ENCODE results near the gene U2AF1L4.
"Not testable (repeated sequence)": the region's sequence is repeated elsewhere in the genome, so short reads cannot be mapped to it uniquely, and the experiment has no call there.

The U2AF1L4 gene

DNA sequence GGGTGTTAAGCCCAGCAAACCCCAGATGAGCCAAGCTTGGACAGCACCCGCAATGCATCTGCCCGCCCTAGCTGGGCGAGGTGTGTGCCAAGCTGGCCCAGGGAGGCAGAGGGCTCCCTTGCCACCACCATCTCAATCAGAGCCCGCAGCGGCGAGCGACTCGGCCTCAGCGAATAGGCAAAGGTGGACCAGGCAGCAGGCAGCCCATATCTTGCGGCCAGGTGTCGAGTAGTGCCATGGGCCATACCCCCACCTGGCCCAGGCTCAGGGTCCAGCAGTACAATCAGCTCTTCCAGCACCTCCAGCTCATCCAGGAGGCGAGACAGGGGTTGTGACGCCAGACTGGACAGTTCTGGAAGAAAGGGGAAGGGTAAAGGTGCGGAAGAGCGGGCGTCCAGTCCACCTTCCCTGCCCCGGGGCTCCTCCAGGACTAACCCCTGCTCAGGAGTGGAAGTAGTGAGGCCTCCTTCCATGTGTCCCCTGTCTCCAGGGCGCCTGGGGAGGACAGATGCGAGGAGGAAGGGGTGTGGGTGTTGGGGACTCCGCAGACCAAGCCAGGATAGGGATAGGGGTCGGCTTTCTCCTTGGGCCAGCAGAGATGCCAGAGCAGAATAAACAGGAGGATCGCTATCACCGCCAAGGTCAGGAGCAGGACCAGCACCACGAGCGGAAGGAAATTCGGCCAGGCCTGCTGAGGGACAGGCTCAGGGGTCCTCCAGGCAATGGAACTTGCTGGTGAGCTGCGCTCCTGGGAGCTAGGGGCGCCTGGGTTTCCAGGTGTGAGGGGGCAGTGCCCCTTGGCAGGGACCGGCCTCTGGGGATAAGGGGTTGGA lies 5.7 kb downstream of the U2AF1L4 start:
- no peak for DNase-seq

DNA sequence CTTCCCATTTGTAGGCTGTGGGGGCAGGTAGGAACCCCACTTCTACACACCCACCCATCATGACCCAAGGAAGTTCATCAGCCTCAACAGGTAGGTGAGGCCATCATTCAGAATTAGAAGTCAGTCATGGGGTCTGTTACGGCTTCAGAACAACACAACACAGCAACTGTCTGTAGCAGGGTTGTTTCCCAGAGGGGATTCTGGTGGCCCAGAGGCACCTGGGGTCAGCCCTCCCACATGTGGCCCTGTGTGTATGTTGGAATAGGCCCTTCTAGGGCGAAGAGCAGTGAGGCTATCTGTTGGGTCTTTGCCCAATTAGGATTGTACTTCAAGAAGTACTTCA lies 6.4 kb downstream of the U2AF1L4 start:
- no peak for DNase-seq

DNA sequence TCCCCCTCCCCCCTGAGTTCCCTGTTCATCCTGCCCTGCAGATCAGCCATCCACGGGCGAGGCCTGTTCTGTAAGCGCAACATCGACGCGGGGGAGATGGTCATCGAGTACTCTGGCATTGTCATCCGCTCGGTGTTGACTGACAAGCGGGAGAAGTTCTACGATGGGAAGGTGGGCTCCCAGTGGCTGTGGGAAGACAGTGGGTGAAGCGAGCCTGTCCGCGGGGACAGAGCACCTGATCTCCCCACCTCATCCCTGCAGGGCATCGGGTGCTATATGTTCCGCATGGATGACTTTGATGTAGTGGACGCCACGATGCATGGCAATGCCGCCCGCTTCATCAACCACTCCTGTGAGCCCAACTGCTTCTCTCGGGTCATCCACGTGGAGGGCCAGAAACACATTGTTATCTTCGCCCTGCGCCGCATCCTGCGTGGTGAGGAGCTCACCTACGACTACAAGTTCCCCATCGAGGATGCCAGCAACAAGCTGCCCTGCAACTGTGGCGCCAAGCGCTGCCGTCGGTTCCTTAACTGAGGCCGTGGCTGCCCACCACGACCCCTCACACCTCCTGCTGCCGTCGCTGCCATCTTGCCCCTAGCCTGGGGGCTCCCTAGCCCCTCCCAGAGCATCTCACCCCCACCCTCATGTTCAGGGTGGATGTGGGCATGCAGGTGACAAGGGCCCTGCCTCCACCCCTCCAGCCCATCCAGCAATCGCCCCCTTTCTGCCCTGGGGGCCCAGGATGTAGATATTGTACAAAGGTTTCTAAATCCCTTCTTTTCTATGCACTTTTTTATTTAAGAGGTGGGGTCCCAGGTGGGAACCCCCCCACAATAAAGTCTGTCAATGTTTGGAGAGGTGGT lies 7.0 kb downstream of the U2AF1L4 start:
- no peak for DNase-seq

DNA sequence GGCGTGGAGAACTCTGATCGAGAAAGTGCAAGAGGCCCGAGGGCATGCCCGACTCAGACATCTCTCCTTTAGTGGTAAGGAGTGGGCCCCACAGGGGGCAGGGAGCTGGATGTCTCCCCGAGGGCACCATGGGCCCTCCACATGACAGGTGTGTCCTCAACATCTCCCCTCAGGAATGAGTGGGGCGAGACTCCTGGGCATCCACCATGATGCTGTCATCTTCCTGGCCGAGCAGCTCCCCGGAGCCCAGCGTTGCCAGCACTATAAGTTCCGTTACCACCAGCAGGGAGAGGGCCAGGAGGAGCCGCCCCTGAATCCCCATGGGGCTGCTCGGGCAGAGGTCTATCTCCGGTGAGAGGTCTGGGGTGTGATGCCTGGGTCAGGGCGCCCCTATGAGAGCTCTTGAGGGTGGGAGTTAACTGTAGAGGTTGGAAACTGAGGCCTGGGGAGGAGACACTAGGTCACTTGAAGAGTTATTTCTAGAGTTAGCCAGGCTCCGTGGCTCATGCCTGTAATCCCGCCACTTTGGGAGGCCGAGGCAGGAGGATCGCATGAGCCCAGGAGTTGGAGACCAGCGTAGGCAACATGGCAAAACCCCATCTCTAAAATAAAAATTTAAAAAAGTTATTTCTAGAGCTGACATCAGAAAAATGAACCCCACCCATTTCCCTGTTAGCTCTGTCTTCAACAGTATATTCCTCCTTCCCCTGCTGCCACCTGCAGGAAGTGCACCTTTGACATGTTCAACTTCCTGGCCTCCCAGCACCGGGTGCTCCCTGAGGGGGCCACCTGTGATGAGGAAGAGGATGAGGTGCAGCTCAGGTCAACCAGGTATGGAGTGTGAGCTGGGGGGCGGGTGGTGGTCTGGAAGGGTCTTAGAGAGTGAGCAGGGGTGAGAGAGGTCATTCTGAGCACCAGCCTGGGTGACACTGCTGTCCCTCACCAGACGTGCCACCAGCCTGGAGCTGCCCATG lies 8.0 kb downstream of the U2AF1L4 start:
- no peak for DNase-seq

DNA sequence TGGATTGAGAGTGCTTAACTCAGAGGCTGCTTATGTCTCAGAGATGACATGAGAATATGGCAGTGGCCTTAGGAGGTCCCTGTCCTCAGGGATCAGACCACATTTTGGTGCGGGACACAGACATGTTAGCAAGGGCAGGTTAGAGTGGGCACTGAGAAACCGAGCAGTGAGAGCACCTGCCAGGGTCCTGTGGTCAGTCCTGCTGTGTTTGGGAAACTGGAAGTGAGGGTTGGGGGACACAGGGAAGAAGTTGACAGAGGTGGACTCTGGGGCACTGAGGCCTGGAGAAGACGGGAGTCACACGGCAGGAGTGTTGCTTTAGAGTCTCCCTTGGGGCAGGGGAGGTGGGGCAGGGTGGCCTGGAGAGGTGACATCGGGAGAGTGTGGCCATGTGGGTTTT lies 10.3 kb downstream of the U2AF1L4 start:
- DNase-seq = no peak

DNA sequence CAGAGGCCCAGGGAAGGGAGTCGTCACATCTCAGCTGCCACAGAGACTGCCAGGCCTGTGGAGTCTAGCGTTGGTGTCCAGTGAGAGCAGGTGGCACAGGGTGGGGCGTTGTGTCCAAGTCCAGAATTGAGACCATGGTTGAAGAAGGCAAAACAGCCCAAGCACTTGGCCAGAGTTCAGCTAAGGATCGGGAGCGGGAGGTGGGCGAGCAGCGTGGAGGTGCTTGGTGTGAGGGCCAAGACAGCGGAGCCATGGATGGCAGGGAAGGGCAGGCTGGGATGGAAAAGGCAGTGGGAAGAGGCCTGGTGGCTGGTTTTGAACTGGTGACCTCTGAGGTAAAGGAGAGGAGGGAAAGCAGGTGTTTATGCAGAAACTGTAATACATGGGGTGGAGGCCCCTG lies 10.9 kb downstream of the U2AF1L4 start:
- DNase-seq = no peak

DNA sequence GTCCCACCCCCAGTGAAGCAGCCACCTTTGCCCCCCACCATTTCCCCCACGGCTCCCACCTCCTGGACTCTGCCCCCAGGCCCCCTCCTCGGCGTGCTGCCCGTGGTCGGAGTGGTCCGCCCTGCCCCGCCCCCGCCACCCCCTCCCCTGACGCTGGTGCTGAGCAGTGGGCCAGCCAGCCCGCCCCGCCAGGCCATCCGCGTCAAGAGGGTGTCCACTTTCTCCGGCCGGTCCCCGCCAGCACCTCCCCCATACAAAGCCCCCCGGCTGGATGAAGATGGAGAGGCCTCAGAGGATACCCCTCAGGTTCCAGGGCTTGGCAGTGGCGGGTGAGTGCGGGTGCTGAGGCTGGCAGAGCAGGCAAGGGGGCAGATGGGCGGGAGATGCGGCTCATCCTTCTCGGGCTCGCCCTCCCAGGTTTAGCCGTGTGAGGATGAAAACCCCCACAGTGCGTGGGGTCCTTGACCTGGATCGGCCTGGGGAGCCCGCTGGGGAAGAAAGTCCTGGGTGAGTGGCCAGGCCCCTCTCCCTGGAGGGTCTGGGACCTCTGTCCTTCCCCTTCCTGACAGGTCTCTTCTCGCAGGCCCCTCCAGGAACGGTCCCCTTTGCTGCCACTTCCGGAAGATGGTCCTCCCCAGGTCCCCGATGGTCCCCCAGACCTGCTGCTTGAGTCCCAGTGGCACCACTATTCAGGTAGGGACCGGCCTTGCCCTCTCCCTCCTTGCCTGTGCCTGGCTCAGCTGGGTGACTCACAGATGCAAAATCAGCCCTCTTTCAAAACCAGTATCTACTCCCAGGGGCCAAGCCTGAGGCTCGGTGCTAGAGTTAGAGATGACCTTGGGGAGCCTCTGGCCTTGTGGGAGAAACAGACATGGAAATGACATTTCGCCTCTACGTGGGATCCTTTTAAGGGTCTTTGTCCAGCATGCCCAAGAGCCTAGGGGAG lies 11.8 kb downstream of the U2AF1L4 start:
- no peak for DNase-seq

DNA sequence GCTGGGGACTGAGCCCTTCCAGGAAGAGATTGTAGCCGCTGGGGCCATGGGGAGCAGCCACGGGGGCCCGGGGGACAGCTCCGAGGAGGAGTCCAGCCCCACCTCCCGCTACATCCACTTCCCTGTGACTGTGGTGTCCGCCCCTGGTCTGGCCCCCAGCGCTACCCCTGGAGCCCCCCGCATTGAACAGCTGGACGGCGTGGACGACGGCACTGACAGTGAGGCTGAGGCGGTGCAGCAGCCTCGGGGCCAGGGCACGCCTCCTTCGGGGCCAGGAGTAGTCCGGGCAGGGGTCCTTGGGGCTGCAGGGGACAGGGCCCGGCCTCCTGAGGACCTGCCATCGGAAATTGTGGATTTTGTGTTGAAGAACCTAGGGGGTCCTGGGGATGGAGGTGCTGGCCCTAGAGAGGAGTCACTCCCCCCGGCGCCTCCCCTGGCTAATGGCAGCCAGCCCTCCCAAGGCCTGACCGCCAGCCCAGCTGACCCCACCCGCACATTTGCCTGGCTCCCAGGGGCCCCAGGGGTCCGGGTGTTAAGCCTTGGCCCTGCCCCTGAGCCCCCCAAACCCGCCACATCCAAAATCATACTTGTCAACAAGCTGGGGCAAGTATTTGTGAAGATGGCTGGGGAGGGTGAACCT lies 12.6 kb downstream of the U2AF1L4 start:
- DNase-seq = no peak

DNA sequence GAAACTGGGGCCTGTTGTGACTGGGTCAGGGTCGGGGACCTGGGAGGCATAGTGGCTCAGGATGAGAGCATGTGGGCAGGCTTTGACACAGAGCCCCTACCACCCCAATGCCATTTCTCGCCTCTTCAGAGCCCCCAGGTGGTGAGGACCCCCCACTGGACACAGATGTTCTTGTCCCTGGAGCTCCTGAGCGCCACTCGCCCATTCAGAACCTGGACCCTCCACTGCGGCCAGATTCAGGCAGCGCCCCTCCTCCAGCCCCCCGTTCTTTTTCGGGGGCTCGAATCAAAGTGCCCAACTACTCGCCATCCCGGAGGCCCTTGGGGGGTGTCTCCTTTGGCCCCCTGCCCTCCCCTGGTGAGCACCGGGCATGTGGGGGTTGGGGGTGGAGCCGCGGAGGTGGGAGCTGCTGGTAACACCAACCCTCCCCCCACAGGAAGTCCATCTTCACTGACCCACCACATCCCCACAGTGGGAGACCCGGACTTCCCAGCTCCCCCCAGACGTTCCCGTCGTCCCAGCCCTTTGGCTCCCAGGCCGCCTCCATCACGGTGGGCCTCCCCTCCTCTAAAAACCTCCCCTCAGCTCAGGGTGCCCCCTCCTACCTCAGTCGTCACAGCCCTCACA lies 13.3 kb downstream of the U2AF1L4 start:
- no peak for DNase-seq

DNA sequence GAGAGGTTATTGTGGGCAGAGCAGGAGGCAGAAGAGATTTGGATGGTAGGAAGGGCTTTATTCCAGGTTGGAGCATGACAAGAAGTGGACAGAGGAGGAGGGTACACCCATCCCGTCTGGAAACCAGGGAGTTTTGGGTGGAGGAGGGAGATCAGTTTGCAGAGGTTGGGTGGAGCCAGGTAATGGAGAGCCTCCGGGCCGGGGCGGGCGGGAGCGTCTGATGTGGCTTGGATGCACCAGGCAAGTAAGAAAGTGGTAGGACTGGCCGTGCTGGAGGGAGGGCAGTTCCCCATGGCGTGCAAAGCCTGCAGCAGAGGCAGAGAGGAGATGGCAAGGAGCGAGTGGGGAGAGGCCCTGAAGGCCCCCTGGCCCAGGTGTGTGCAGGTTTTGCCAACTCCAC lies 13.9 kb downstream of the U2AF1L4 start:
- DNase-seq = no peak

DNA sequence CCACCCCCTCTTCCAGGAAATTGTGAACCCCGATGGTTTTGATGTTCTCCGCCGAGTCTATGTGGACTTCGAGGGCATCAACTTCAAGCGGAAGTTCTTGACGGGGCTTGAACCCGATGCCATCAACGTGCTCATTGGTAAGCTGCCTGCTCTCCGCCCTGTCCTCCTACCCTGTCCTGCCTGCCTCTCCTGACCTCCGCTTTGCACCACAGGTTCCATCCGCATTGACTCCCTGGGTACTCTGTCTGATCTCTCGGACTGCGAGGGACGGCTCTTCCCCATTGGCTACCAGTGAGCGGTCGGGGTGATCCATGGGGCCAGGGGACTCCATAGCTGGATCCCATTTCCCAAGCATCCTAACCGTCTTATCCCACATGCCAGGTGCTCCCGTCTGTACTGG lies 14.9 kb downstream of the U2AF1L4 start:
- DNase-seq = no peak

DNA sequence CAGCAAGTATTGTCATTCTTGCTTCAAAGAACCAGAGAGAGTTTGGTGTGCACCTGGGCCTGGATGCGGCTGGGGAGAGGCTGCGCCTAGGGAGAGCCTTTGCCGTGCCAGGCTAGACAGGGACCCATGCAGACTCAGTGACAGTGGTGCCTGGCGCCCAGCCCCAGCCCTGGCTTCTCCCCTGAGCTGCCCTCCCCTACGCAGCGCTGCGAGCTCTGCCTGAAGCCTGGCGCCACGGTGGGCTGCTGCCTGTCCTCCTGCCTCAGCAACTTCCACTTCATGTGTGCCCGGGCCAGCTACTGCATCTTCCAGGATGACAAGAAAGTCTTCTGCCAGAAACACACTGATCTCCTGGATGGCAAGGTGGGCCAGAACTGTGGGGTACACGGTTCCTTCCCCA lies 15.5 kb downstream of the U2AF1L4 start:
- no peak for DNase-seq

DNA sequence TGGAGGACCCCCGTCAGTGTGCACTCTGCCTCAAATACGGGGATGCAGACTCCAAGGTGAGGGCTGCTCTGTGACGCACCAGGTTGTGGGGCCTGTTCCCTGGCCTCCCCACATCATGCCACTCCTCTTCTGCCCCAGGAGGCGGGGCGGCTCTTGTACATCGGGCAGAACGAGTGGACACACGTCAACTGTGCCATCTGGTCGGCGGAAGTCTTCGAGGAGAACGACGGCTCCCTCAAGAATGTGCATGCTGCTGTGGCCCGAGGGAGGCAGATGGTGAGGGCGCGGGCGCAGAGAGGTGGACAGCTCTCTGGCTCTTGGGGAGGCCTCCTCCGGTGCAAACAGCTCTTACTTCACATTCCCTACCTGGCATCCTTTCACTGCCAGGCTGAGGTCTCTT lies 16.2 kb downstream of the U2AF1L4 start:
- DNase-seq = no peak

DNA sequence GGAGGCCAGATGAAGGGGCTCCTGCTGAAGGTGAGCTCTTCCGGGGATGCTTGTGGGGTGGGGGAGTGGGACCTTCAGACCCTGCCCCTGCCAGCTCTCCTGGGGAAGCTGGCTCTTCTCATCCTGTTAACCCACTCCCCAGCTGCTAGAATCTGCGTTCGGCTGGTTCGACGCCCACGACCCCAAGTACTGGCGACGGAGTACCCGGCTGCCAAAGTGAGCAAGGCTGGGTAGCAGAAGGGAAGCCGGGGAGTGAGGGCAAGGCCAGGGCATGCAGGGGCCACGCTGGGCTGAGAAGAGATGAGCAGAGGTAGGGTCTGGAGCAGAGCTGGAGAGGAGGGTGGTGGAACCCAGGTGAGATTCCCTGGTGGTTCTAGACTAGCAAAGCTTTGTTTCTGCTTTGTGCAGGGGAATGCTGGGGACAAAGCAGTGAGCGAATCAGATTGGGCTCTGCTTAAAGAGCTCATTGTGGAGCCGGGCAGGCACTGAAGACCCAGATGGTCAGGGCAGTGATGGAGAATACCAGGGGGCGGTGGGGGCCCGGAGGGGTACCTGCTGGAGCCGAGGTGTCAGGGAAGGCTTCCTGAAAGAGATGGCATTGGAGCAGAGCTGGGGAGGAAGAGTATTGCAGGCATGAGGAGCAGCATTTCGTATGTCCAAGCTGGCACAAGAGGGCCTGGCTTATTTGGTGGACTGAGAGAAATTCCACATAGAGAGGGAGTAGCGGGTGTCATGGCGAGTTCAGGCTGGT lies 17.1 kb downstream of the U2AF1L4 start:
- DNase-seq = no peak

DNA sequence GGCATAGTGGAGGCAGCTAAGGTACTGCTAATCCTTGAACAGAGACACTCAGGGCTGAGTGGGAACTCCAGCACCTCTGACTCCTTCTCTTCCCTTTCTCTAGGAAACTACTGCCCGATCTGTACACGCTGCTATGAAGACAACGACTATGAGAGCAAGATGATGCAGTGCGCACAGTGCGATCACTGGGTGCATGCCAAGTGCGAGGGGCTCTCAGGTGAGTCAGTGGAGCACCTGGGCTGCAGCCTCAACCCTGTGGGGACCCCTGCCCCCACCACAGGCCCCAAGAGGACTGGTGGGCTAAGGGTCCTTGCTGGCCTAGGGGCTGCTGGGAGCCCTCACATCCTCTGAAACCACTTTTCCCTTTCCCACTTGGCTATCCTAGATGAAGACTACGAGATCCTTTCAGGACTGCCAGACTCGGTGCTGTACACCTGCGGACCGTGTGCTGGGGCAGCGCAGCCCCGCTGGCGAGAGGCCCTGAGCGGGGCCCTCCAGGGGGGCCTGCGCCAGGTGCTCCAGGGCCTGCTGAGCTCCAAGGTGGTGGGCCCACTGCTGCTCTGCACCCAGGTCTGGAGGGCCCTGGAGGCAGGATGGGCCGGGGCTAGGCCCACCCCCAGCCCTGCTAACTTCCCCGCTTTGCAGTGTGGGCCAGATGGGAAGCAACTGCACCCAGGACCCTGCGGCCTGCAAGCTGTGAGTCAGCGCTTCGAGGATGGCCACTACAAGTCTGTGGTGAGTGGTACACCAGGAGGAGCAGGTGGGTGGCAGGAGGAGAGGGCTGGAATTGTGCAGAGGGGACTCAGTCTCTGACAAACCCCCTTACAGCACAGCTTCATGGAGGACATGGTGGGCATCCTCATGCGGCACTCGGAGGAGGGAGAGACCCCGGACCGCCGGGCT lies 17.9 kb downstream of the U2AF1L4 start:
- DNase-seq = no peak

DNA sequence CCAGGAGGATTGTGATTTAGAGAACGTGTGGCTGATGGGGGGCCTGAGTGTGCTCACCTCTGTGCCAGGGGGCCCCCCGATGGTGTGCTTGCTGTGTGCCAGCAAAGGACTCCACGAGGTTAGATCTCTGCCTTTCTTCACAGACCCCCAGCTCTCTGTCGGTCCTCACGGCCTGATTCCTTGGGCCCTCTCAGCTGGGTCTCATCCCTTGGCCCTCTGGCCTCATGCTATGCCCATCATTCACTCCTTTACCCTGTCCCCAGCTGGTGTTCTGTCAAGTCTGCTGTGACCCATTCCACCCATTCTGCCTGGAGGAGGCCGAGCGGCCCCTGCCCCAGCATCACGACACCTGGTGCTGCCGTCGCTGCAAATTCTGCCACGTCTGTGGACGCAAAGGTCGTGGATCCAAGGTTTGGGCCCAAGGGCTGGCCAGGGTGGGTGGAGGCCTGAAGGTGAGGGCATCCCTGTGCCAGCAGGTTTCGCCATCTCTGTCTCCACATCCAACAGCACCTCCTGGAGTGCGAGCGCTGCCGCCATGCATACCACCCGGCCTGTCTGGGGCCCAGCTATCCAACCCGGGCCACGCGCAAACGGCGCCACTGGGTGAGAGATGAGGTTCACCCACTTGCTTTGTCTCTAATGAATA lies 19.9 kb downstream of the U2AF1L4 start:
- no peak for DNase-seq

DNA sequence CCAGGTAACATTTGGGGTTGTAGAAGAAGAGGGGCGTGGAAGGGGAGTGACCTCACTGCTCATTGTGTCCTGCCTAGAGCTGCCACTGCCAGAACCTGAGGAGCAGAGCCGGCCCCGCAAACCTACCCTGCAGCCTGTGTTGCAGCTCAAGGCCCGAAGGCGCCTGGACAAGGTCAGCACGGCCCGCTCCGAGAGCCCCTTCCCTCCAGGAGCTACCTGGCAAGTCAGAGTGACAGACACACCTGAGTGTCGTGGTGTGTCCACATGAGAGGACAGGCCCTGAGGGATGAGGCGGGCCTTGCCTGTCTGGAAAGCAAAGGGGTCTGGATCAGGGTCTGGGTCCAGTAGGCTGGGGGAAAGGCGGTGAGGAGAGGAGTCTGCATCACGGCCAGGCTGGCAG lies 20.7 kb downstream of the U2AF1L4 start:
- no peak for DNase-seq

DNA sequence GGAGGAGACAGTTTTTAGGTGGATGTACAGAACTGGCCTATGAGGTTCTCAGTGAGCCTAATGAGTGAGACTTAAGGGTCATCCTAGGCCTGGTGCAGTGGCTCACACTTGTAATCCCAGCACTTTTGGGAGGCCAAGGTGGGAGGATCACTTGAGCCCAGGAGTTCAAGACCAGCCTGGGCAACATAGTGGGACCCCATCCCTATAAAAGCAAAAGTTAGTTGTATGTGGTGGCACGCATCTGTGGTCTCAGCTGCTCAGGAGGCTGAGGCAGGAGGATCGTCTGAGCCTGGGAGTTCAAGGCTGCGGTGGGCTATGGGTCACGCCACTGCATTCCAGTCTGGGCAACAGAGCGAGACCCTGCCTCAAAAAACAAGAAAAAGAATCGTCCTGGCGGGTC lies 21.1 kb downstream of the U2AF1L4 start:
- DNase-seq = not testable (repeated sequence)

DNA sequence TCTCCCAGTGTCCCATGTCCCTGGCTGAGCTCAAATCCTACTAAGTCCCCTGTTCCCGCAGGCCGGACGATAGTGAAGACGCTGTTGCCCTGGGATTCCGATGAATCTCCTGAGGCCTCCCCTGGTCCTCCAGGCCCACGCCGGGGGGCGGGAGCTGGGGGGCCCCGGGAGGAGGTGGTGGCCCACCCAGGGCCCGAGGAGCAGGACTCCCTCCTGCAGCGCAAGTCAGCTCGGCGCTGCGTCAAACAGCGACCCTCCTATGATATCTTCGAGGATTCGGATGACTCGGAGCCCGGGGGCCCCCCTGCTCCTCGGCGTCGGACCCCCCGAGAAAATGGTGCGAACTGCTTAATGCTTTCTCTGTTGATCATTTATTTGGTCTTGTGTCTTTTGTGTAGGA lies 21.5 kb downstream of the U2AF1L4 start:
- no peak for DNase-seq

Data from NCI-H1105 (cell line).